GM18517 (cell line): ENCODE results near the gene TCP11L2.
"Not testable (repeated sequence)": the region's sequence is repeated elsewhere in the genome, so short reads cannot be mapped to it uniquely, and the experiment has no call there.

Experiments used
- ATAC-seq: cut with Tn5 transposase; IDR thresholded peaks from one replicate; pipeline ENCODE4 v1.9.1; 2021; ENCODE audit warnings: mild to moderate bottlenecking, moderate library complexity; ENCODE audit not compliant: unreplicated experiment

TCP11L2 gene

GRCh38 chr12:106304797-106305196 lies 2.3 kb downstream of the TCP11L2 start:
- no peak for ATAC-seq

GRCh38 chr12:106305376-106305775 lies 2.8 kb downstream of the TCP11L2 start:
- ATAC-seq, result no peak

- ATAC-seq, result no peak
Observed at GRCh38 chr12:106307181-106307580, 4.6 kb downstream of the TCP11L2 start.

GRCh38 chr12:106308121-106308520 lies 5.6 kb downstream of the TCP11L2 start:
- ATAC-seq, result no peak

- ATAC-seq, result no peak
Observed at GRCh38 chr12:106308611-106309010, 6.1 kb downstream of the TCP11L2 start.

- no peak for ATAC-seq
Observed at GRCh38 chr12:106309671-106310505, 7.4 kb downstream of the TCP11L2 start.

GRCh38 chr12:106310687-106311086 lies 8.2 kb downstream of the TCP11L2 start:
- no peak for ATAC-seq

GRCh38 chr12:106311139-106311538 lies 8.6 kb downstream of the TCP11L2 start:
- no peak for ATAC-seq

GRCh38 chr12:106313413-106313812 lies 10.9 kb downstream of the TCP11L2 start:
- ATAC-seq, result not testable (repeated sequence)

GRCh38 chr12:106315523-106315922 lies 13.0 kb downstream of the TCP11L2 start:
- no peak for ATAC-seq

GRCh38 chr12:106317406-106318082 lies 15.0 kb downstream of the TCP11L2 start:
- ATAC-seq, result no peak

- ATAC-seq, result no peak
Observed at GRCh38 chr12:106321139-106321850, 18.8 kb downstream of the TCP11L2 start.

- ATAC-seq, result no peak
Observed at GRCh38 chr12:106323537-106323936, 21.0 kb downstream of the TCP11L2 start.

- no peak for ATAC-seq
Observed at GRCh38 chr12:106327309-106327869, 24.9 kb downstream of the TCP11L2 start.

- no peak for ATAC-seq
Observed at GRCh38 chr12:106328735-106329134, 26.2 kb downstream of the TCP11L2 start.

GRCh38 chr12:106329231-106329982 lies 26.9 kb downstream of the TCP11L2 start:
- no peak for ATAC-seq

GRCh38 chr12:106331599-106331998 lies 29.1 kb downstream of the TCP11L2 start:
- no peak for ATAC-seq

- no peak for ATAC-seq
Observed at GRCh38 chr12:106332536-106332935, 30.0 kb downstream of the TCP11L2 start.

- no peak for ATAC-seq
Observed at GRCh38 chr12:106333010-106333409, 30.5 kb downstream of the TCP11L2 start.

GRCh38 chr12:106333756-106334155 lies 31.2 kb downstream of the TCP11L2 start:
- no peak for ATAC-seq
